Loucy (cell line): Measurements from ENCODE around the gene BCO2.

Experiments
- H2AFZ ChIP-seq: fragments of 200-600 bp; sonication (generic); 2 replicates; pipeline ENCODE4 v1.6.0; 2016; ENCODE audit warnings: antibody characterized with exemption, mild to moderate bottlenecking, low read length, moderate library complexity
- H3F3A ChIP-seq: fragments of 200-600 bp; 2 replicates; pipeline ENCODE4 v1.6.0; 2016; ENCODE audit warnings: antibody characterized with exemption, low read depth, mild to moderate bottlenecking
- H3K27me3 ChIP-seq: fragments of 200-600 bp; sonication (generic); 2 replicates; pipeline ENCODE4 v1.6.1; 2014; ENCODE audit warnings: low read length, mild to moderate bottlenecking; ENCODE audit not compliant: insufficient read depth, poor library complexity, severe bottlenecking
- H3K36me3 ChIP-seq: fragments of 200-600 bp; sonication (generic); 2 replicates; pipeline ENCODE4 v1.6.1; 2016; ENCODE audit warnings: low read length; ENCODE audit not compliant: insufficient read depth
- H3K4me1 ChIP-seq: fragments of 200-600 bp; sonication (generic); 2 replicates; pipeline ENCODE4 v1.5.1; 2014; ENCODE audit warnings: low read length, mild to moderate bottlenecking; ENCODE audit not compliant: insufficient read depth, poor library complexity, severe bottlenecking
- H3K4me2 ChIP-seq: fragments of 200-600 bp; sonication (generic); 2 replicates; pipeline ENCODE4 v1.6.0; 2014; ENCODE audit warnings: antibody characterized with exemption, low read length, low read depth, mild to moderate bottlenecking; ENCODE audit not compliant: poor library complexity, severe bottlenecking
- H3K4me3 ChIP-seq: fragments of 200-600 bp; sonication (generic); 2 replicates; pipeline ENCODE4 v1.5.1; 2014; ENCODE audit warnings: low read length, mild to moderate bottlenecking, mixed read lengths; ENCODE audit not compliant: poor library complexity, severe bottlenecking
- H3K79me2 ChIP-seq: fragments of 200-600 bp; sonication (generic); 2 replicates; pipeline ENCODE4 v1.6.1; 2014; ENCODE audit warnings: low read length; ENCODE audit not compliant: insufficient read depth
- H3K9ac ChIP-seq: fragments of 200-600 bp; sonication (generic); 2 replicates; pipeline ENCODE4 v1.6.0; 2014; ENCODE audit warnings: mild to moderate bottlenecking, low read depth, low read length, moderate library complexity; ENCODE audit not compliant: poor library complexity, severe bottlenecking
- H3K9me2 ChIP-seq: fragments of 200-600 bp; sonication (generic); replicated peaks from 2 replicates; pipeline ENCODE4 v1.6.1; 2016; ENCODE audit warnings: low read depth, low read length, mixed read lengths
- H3K9me3 ChIP-seq: fragments of 200-600 bp; sonication (generic); 2 replicates; pipeline ENCODE4 v1.6.1; 2014; ENCODE audit warnings: mild to moderate bottlenecking, antibody characterized with exemption, low read length, low read depth; ENCODE audit not compliant: insufficient read depth
- H4K20me1 ChIP-seq: fragments of 200-600 bp; sonication (generic); 2 replicates; pipeline ENCODE4 v1.6.0; 2014; ENCODE audit warnings: antibody characterized with exemption, low read length, mild to moderate bottlenecking; ENCODE audit not compliant: insufficient read depth, poor library complexity, severe bottlenecking
- EZH2phosphoT487 ChIP-seq: fragments of 200-600 bp; IDR thresholded peaks from 2 replicates; pipeline ENCODE4 v1.6.1; 2018; ENCODE audit warnings: antibody characterized with exemption, mild to moderate bottlenecking, moderate library complexity, borderline replicate concordance
- TF ChIP-seq, protein P1 (sequence below): fragments of 200-600 bp; sonication (generic); conservative IDR thresholded peaks from 2 replicates; pipeline ENCODE4 v1.5.1; 2014; ENCODE audit warnings: mild to moderate bottlenecking, antibody characterized with exemption, low read length

BCO2 gene

GRCh38 chr11:112166562-112166961 is 8.8 kb upstream of the BCO2 start:
- Histone ChIP-seq H3K9ac (no peak overlapping the region), H3K4me1 (peaks cover 11% of the 10 kb centered on the region), H3K4me3 (no peak overlapping the region), H4K20me1 (no peaks in the 10 kb centered on the region), H3K9me3 (no peaks in the 10 kb centered on the region), H3K79me2 (no peaks in the 10 kb centered on the region), H3K27me3 (no peaks in the 10 kb centered on the region), H3K9me2 (no peaks in the 10 kb centered on the region), H2AFZ (no peak overlapping the region), H3K4me2 (no peak overlapping the region), H3F3A (no peaks in the 10 kb centered on the region), H3K36me3 (no peaks in the 10 kb centered on the region)
- TF ChIP-seq, protein P1, sequence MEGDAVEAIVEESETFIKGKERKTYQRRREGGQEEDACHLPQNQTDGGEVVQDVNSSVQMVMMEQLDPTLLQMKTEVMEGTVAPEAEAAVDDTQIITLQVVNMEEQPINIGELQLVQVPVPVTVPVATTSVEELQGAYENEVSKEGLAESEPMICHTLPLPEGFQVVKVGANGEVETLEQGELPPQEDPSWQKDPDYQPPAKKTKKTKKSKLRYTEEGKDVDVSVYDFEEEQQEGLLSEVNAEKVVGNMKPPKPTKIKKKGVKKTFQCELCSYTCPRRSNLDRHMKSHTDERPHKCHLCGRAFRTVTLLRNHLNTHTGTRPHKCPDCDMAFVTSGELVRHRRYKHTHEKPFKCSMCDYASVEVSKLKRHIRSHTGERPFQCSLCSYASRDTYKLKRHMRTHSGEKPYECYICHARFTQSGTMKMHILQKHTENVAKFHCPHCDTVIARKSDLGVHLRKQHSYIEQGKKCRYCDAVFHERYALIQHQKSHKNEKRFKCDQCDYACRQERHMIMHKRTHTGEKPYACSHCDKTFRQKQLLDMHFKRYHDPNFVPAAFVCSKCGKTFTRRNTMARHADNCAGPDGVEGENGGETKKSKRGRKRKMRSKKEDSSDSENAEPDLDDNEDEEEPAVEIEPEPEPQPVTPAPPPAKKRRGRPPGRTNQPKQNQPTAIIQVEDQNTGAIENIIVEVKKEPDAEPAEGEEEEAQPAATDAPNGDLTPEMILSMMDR = no peak
- no peak for TF ChIP-seq EZH2phosphoT487

DNA sequence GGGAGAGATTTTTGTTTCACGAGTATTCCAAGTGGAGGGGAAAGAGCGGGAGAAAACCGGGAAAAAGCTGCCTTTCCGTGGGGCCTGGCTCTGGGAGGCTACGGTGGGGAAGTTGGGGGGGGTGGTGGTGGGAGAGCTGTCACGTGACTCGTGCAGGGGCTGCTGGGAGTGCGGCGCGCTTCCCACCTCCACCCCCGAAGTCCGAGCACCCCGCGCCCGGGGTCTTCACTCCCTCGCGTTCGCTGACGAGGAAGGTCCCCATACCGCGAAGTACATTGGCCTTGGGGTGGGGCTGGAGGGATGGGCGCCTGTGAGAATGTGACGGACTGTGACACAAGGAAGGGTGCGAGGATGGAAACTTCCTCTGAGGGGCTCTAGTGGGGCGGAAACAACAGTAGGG is 8.2 kb upstream of the BCO2 start, which contains the start of gene TEX12:
Gene TEX12 (plus strand): TSS at position 228 of the 400 bp plus-strand sequence. CDS start 1,897 bp downstream, outside the sequence.
- Histone ChIP-seq H2AFZ (no peak within 1 kb of the TSS), H3K4me1 (peaks cover 11% of the 10 kb centered on the region), H4K20me1 (no peaks in the 10 kb centered on the region), H3K79me2 (no peaks in the 10 kb centered on the region), H3F3A (no peaks in the 10 kb centered on the region), H3K9me3 (no peaks in the 10 kb centered on the region), H3K4me3 (no peak within 1 kb of the TSS), H3K27me3 (no peaks in the 10 kb centered on the region), H3K36me3 (no peaks in the 10 kb centered on the region), H3K9ac (no peak within 1 kb of the TSS), H3K9me2 (no peaks in the 10 kb centered on the region), H3K4me2 (no peak within 1 kb of the TSS)
- TF ChIP-seq, protein P1 = no peak
- no peak for TF ChIP-seq EZH2phosphoT487

GRCh38 chr11:112172362-112172994 is 2.8 kb upstream of the BCO2 start:
- Histone ChIP-seq H3K4me3 (no peak overlapping the region), H3K79me2 (no peaks in the 10 kb centered on the region), H3F3A (peaks cover 3% of the 10 kb centered on the region; the same call in 1 of the 2 replicates), H3K9me2 (no peaks in the 10 kb centered on the region), H3K4me1 (peaks cover 17% of the 10 kb centered on the region), H4K20me1 (no peaks in the 10 kb centered on the region), H3K9ac (no peak overlapping the region), H3K27me3 (no peaks in the 10 kb centered on the region), H3K9me3 (no peaks in the 10 kb centered on the region), H3K4me2 (no peak overlapping the region), H2AFZ (no peak overlapping the region), H3K36me3 (no peaks in the 10 kb centered on the region)
- TF ChIP-seq, protein P1 = no peak
- no peak for TF ChIP-seq EZH2phosphoT487
